ENCODE measurements around the gene ST6GAL1. TPM values are rescaled to one million over a fixed set of nuclear protein-coding genes. Genes with fewer than 3 reads are reported as not detected.

The ST6GAL1 gene
- total RNA-seq, 2 donors from 2014 or later: 57.2 to 81.8 TPM

DNA sequence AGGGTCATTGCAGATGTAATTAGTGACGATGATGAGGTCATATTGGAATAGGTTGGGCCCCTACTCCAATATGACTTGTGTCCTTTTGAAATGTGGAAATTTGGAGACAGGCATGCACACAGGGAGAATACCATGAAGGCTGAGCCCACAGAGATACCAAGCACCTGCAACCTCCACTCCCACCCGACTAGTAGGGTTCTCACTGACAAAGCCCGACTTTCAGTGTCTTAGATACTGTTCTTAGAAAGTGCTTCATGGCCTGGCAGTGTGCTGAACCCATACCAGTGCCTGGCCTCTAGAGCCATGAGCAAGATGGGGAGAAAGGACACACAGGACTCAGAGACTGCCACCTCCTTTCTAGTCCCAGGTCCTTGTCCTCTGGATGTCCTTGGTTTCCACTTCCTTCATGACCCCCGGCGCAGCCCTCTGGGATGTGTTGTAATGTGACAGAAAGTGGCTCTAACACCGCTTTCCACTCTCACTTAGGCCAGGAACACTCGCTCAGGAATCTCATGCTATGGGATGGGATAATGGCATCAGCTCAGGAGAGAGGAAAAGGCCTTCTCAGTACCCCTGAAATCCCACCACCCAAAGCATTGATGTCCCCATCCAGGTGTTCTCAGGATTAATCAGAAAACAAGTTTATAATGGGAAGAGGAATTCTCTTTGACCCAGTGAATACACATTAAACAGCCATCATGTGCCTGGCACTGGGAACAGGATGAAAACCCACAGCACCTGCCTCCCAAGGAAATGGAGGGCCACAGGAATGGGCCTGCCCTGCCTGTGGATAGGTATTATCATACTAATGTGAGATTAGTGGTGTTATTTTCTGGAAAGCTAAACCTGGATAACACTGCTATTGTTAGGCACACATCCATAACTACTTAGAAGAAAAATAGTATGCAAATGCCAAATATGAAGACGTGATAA, 149.0 kb downstream of the ST6GAL1 start:
- Histone ChIP-seq H3K4me1 (no peaks in the 10 kb centered on the region), H3K27me3 (no peaks in the 10 kb centered on the region), H3K9me3 (no peaks in the 10 kb centered on the region), H3K9ac (ENCODE audit: low read depth in 2 of 2, low read length in 2 of 2) (no peak overlapping the region), H3K36me3 (no peaks in the 10 kb centered on the region), H3K27ac (no peak overlapping the region), H3K4me3 (no peak overlapping the region)
- TF ChIP-seq, protein P1, sequence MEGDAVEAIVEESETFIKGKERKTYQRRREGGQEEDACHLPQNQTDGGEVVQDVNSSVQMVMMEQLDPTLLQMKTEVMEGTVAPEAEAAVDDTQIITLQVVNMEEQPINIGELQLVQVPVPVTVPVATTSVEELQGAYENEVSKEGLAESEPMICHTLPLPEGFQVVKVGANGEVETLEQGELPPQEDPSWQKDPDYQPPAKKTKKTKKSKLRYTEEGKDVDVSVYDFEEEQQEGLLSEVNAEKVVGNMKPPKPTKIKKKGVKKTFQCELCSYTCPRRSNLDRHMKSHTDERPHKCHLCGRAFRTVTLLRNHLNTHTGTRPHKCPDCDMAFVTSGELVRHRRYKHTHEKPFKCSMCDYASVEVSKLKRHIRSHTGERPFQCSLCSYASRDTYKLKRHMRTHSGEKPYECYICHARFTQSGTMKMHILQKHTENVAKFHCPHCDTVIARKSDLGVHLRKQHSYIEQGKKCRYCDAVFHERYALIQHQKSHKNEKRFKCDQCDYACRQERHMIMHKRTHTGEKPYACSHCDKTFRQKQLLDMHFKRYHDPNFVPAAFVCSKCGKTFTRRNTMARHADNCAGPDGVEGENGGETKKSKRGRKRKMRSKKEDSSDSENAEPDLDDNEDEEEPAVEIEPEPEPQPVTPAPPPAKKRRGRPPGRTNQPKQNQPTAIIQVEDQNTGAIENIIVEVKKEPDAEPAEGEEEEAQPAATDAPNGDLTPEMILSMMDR (IDR thresholded peaks at IDR 0.05): no peak
- intact Hi-C loops (cut with DNase I): no loop called here
- no peak for DNase-seq

DNA sequence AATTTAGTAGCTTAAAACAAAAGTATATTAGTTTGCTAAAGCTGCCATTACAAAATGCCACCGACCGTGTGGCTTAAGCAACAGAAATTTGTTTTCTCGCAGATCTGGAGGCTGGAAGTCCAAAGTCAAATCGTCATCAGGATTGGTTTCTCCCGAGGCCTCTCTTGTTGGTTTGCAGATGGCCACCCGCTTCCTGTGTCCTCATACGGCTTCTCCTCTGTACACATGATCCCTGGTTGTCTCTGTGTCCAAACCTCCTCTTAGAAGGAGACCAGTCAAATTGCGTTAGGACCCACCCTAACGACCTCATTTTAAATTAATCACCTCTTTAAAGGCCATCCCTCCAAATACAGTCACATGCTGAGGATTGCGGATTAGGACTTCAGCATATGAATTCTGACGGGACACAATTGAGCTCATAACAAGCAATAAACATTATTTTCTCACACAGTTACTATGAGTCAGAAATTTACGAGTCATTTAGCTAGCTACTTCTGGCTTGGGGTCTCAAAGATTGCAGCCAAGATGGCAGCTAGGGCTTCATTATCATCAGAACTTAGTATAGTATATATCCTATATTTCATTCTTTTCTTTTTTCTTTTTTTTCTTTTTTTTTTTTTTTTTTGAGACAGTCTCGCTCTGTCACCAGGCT, 150.6 kb downstream of the ST6GAL1 start:
- TF ChIP-seq, protein P1 (IDR thresholded peaks at IDR 0.05): no peak
- Histone ChIP-seq H3K4me3 (no peak overlapping the region), H3K9ac (ENCODE audit: low read depth in 2 of 2, low read length in 2 of 2) (no peak overlapping the region), H3K4me1 (no peaks in the 10 kb centered on the region), H3K27ac (no peak overlapping the region), H3K27me3 (no peaks in the 10 kb centered on the region), H3K36me3 (no peaks in the 10 kb centered on the region), H3K9me3 (no peaks in the 10 kb centered on the region)
- intact Hi-C loops (cut with DNase I): no loop called here
- no peak for DNase-seq

DNA sequence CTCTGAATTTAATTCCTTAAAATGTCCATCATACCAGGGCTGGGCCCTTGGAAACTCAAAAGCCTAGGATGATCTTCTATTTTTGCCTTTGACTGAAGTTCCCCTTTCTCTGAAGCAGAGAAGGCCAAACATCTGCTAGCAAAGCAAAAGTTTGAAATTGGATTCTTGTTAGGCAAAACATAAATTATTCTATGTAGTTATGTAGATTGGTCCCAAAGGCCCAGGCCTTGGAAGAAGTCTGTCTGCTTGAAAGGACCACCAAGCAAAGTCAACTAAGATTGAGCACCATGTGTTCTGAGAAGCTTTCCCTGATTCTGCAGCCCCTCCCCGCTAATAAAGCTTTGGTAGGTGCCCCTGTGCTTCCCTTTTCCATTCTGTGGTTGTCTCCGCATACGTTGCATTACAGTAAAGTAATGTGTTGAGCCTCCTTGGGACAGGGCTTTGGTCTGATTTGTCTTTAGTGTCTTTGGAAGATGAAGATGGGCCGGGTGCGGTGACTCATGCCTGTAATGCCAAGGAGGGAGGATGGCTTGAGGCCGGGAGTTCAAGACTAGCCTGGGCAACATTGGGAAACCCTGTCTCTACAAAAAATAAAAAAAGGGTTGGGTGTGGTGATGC, 152.5 kb downstream of the ST6GAL1 start:
- DNase-seq: no peak
- Histone ChIP-seq H3K36me3 (no peaks in the 10 kb centered on the region), H3K27me3 (no peaks in the 10 kb centered on the region), H3K9me3 (no peaks in the 10 kb centered on the region), H3K27ac (no peak overlapping the region), H3K4me3 (no peak overlapping the region), H3K4me1 (no peaks in the 10 kb centered on the region), H3K9ac (ENCODE audit: low read depth in 2 of 2, low read length in 2 of 2) (no peak overlapping the region)
- TF ChIP-seq, protein P1 (IDR thresholded peaks at IDR 0.05): no peak
- intact Hi-C loops (cut with DNase I): no loop called here

DNA sequence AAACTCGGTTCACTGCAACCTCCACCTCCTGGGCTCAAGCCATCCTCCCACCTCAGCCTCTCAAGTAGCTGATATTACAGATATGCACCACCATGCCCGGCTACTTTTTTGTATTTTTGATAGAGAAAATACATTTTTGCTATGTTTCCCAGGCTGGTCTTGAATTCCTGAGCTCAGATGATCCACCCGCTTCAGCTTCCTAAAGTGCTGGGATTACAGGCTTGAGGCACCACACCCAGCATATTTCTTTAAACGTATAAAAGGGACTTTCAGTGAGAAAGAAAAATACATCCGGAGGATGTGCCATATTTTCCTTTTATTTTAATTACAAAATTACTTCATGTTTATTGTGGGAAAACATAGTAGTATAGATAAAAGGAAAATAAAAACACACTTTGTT, 153.8 kb downstream of the ST6GAL1 start:
- TF ChIP-seq, protein P1 (IDR thresholded peaks at IDR 0.05): no peak
- no peaks in the 10 kb centered on the region for H3K27me3 ChIP-seq
- intact Hi-C loops (cut with DNase I): no loop called here
- H3K4me3 ChIP-seq: no peak overlapping the region
- no peak overlapping the region for H3K9ac ChIP-seq (ENCODE audit: low read depth in 2 of 2, low read length in 2 of 2)
- no peak overlapping the region for H3K27ac ChIP-seq
- no peaks in the 10 kb centered on the region for H3K9me3 ChIP-seq
- H3K4me1 ChIP-seq: no peaks in the 10 kb centered on the region
- no peak for DNase-seq
- H3K36me3 ChIP-seq: no peaks in the 10 kb centered on the region

DNA sequence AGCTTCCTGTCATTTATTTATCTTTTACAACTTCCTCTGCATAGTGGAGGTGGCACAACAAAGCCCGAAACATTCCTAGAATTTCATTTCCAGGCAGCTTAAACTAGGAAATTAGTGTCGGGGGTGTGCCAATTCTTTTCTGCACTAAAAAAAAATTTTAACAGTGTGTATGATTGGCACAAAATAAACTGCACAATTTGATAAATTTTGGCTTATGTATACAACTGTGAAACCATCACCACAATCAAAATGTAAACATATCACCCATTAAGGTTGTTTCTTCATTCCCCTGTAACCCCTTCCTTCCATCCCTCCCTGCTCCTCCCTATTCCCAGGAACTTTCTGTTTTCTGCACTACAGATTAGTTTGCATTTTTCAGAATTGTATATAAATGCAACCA, 154.3 kb downstream of the ST6GAL1 start:
- H3K9me3 ChIP-seq: no peaks in the 10 kb centered on the region
- TF ChIP-seq, protein P1 (IDR thresholded peaks at IDR 0.05): no peak
- no peak overlapping the region for H3K4me3 ChIP-seq
- H3K27ac ChIP-seq: no peak overlapping the region
- no peaks in the 10 kb centered on the region for H3K36me3 ChIP-seq
- intact Hi-C loops (cut with DNase I): no loop called here
- no peak for DNase-seq
- no peaks in the 10 kb centered on the region for H3K27me3 ChIP-seq
- no peaks in the 10 kb centered on the region for H3K4me1 ChIP-seq
- H3K9ac ChIP-seq (ENCODE audit: low read depth in 2 of 2, low read length in 2 of 2): no peak overlapping the region

All from colonic mucosa (tissue), 4 donors.